Smooth muscle cell of the brain vasculature (primary cell): ENCODE measurements around the gene UCN2.
"Not testable (repeated sequence)": the region's sequence is repeated elsewhere in the genome, so short reads cannot be mapped to it uniquely, and the experiment has no call there.

ENCODE experiments used
- DNase-seq: peaks from one replicate; pipeline ENCODE4 v3.0.0-alpha.2; 2012; ENCODE audit warnings: low read depth, low spot score

The UCN2 gene

GRCh38 chr3:48538451-48538850, 25.1 kb downstream of the UCN2 start:
- DNase-seq = no peak

DNA sequence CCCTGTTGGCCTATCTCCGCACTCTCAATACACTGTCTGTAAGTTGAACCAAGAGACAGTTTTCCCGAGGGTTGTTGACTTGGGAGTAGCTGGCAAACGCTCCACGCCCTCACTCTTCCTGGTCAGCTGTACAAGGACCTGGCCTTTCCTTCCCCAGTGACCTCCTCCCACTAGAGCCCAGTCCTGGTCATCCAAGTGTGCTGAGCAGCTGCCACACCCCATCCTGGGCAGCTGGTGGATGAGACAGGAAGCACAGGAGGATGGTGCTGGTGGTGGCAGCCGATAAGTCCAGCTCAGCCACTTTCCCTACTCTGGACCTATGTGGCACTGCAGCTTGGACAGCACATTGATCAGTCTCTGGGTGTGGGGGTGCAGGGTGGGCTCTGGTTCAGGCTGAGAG, 26.8 kb downstream of the UCN2 start:
- no peak for DNase-seq

- DNase-seq = no peak
These were observed 27.5 kb downstream of the UCN2 start for GRCh38 chr3:48536116-48536515.

DNA sequence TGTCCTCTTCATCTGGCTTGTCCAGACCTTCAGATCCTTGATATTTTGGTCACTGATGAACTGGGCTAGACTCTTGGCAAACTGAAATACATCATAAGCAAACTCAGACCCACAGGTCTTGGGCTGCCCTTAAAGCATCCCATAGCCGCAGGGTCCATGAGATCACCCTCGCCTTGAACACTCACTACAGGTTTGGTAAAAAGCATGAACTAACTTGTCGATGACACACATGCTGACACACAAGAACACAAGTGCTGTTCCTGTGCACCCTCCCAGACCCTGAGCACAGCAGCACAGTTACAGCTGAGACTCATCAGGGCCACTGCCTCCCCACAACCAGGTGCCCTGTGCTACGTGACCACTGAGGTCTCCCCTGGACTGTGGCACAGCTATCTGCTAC, 28.0 kb downstream of the UCN2 start:
- DNase-seq = no peak

- DNase-seq = no peak
These were observed 30.6 kb downstream of the UCN2 start for GRCh38 chr3:48532977-48533337.

DNA sequence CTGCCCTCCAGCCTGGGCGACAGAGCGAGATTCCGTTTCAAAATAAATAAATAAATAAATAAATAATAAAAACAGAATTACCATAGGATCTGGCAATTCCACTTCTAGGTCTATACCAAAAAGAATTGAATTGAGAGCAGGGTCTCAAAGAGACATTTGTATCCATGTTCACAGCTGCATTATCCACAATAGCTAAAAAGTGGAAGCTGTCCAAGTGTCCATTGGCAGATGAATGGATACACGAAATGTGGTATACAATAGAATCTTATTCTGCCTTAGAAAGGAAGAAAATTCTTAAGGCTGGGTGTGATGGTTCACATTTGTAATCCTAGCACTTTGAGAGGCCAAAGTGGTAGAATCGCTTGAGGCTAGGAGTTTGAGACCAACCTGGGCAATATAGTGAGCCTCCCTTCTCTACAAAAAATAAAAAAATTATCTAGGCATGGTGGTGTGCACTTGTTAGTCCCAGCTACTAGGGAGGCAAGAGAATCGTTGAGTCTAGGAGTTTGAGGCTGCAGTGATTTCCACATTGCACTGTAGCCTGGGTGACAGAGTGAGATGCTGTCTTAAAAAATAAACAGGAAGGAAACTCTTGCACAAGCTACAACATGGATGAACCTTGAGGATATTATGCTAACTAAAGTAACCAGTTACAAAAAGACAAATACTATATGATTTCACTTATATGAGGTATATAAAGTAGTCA, 31.2 kb downstream of the UCN2 start:
- DNase-seq = no peak

GRCh38 chr3:48530701-48531100, 32.9 kb downstream of the UCN2 start:
- not testable (repeated sequence) for DNase-seq

DNA sequence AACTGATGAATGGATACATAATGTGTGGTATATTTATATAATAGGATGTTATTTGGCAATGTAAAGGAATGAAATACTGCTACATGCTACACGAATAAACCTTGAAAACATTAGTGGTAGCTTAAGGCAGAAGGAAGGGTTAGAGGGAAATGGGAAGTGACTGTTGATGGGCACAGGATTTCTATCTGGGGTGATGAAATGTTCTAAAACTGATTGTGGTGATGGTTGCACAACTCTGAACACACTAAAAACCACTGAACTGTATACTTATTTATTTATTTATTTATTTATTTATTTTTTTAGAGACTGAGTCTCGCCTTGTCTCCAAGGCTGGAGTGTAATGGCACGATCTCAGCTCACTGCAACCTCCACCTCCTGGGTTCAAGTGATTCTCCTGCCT, 34.8 kb downstream of the UCN2 start:
- no peak for DNase-seq

- no peak for DNase-seq
These were observed 35.5 kb downstream of the UCN2 start for GRCh38 chr3:48528048-48528447.

GRCh38 chr3:48524970-48525369, 38.6 kb downstream of the UCN2 start:
- DNase-seq = no peak

GRCh38 chr3:48521635-48522034, 41.9 kb downstream of the UCN2 start:
- DNase-seq = no peak

DNA sequence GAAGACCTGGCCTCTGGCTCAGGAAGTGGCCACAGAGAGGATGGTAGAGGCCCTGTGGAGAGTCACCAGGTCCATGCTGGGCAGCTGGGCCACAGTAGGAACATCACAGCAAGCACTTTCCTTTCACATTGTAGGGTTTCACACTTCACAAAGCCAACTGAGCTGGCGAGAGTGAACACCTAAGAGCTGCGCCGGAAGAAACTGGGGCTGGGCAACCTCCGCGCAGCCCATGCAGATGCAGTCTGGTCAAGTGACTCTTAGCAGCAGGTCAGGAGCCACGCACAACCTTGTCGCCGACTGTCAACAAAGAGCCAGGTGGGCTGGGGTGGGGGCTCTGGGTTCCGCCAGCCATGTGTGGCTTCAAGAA, 44.3 kb downstream of the UCN2 start:
- no peak for DNase-seq

DNA sequence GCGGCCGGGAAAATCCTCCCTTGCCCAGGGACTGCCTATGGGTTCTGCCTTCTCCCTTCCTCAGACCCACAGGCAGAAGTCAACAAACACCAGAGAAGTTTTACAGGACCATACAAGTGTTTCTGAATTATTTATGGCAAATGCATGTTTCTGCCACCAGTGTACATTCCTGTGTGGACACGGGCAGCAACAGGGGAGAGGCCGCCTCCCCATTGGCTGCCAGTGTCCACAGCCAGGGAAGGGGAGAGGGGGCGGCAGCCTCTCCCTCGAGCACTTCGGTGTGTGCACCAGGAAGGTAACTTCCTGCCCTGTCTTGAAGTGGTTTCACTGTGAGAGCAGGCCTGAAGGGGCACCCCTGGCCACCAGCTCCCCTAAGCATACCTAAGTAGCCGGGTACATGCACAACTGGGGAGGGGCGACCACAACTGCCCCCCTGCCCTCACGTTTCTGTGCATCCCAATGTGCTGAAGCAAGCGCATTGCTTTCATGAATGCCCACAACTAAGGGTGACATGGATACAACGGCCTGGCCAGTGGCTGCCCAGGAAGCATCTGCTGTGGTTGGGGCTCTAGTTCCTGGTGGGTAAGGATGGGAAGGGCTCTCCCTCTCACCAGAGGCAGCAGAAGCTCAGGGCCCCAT, 44.8 kb downstream of the UCN2 start:
- no peak for DNase-seq

- DNase-seq = no peak
These were observed 45.5 kb downstream of the UCN2 start for GRCh38 chr3:48518069-48518468.

DNA sequence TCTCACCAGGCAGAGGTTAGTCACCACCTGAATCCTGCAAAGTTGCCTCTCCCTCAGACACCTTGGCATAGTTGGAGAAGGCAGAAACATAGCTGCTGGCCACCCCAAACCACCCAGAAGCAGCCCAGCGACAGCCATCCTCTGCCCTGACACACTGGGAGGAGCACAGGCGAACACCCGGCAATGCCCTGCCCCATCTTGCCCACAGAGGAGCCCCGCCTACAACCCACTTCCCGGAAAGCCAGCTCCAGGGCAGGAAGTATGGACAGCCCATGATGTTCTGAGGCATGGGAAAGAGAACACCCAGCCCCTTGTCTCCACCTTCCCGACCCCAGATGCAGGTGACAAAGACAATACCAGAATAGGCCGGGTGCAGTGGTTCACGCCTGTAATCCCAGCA, 47.0 kb downstream of the UCN2 start:
- no peak for DNase-seq

- DNase-seq = no peak
These were observed 49.0 kb downstream of the UCN2 start for GRCh38 chr3:48514431-48515227.
